GM23338 (cell line): ENCODE measurements around the gene BTBD18. TPM values are rescaled to one million over a fixed set of nuclear protein-coding genes. Genes with fewer than 3 reads are reported as not detected.

Source experiments
- ATAC-seq: fragments of 200-7000 bp; cut with Tn5 transposase; 3 replicates; pipeline ENCODE4 v1.9.1; 2020
- DNase-seq: peaks from one replicate; pipeline ENCODE4 v3.0.0-alpha.2; 2015; ENCODE audit warnings: low spot score
- H2AFZ ChIP-seq: fragments of 200-600 bp; sonication (generic); 2 replicates; pipeline ENCODE4 v1.8.0; 2016; ENCODE audit warnings: antibody characterized with exemption, mild to moderate bottlenecking, moderate library complexity
- H3F3A ChIP-seq: fragments of 200-600 bp; sonication (generic); replicated peaks from 2 replicates; pipeline ENCODE4 v1.8.0; 2017; ENCODE audit warnings: antibody characterized with exemption, mixed run types, low read depth
- H3K27ac ChIP-seq: fragments of 200-600 bp; sonication (generic); 2 replicates; pipeline ENCODE4 v1.6.1; 2016; ENCODE audit warnings: low read depth
- H3K27me3 ChIP-seq: fragments of 200-600 bp; sonication (generic); 2 replicates; pipeline ENCODE4 v1.8.0; 2016; ENCODE audit warnings: mild to moderate bottlenecking, mixed run types, moderate library complexity; ENCODE audit not compliant: insufficient read depth
- H3K36me3 ChIP-seq: fragments of 200-600 bp; sonication (generic); 2 replicates; pipeline ENCODE4 v1.8.0; 2016; ENCODE audit warnings: mild to moderate bottlenecking; ENCODE audit not compliant: insufficient read depth
- H3K4me1 ChIP-seq: fragments of 200-600 bp; sonication (generic); 2 replicates; pipeline ENCODE4 v1.8.0; 2016; ENCODE audit warnings: mild to moderate bottlenecking, moderate library complexity; ENCODE audit not compliant: insufficient read depth
- H3K4me2 ChIP-seq: fragments of 200-600 bp; sonication (generic); 2 replicates; pipeline ENCODE4 v1.7.1; 2017; ENCODE audit warnings: mixed run types
- H3K4me3 ChIP-seq: fragments of 200-600 bp; sonication (generic); 2 replicates; pipeline ENCODE4 v1.6.1; 2016; ENCODE audit warnings: mixed run types
- H3K79me2 ChIP-seq: fragments of 200-600 bp; sonication (generic); replicated peaks from 2 replicates; pipeline ENCODE4 v1.8.0; 2017; ENCODE audit warnings: mild to moderate bottlenecking; ENCODE audit not compliant: insufficient read depth
- H3K9me2 ChIP-seq: fragments of 200-600 bp; sonication (generic); 2 replicates; pipeline ENCODE4 v1.8.0; 2017; ENCODE audit not compliant: insufficient read depth
- H4K20me1 ChIP-seq: fragments of 200-600 bp; sonication (generic); replicated peaks from 2 replicates; pipeline ENCODE4 v1.8.0; 2017; ENCODE audit warnings: mild to moderate bottlenecking; ENCODE audit not compliant: insufficient read depth
- H3K27ac Mint-ChIP-seq: 2 replicates; pipeline ENCODE4 v1.8.0; 2020; ENCODE audit warnings: inconsistent platforms, mild to moderate bottlenecking, moderate library complexity, mixed read lengths
- H3K27me3 Mint-ChIP-seq: 3 replicates; pipeline ENCODE4 v1.8.0; 2022; ENCODE audit warnings: low read depth, mild to moderate bottlenecking, moderate library complexity, mixed read lengths, inconsistent platforms; ENCODE audit not compliant: insufficient read depth, poor library complexity
- H3K36me3 Mint-ChIP-seq: 3 replicates; pipeline ENCODE4 v1.8.0; 2021; ENCODE audit warnings: low read depth, mild to moderate bottlenecking, inconsistent platforms, moderate library complexity, mixed read lengths
- H3K4me1 Mint-ChIP-seq: 3 replicates; pipeline ENCODE4 v1.8.0; 2020; ENCODE audit warnings: mild to moderate bottlenecking, inconsistent platforms, mixed read lengths
- H3K4me3 Mint-ChIP-seq: 3 replicates; pipeline ENCODE4 v1.8.0; 2021; ENCODE audit warnings: moderate library complexity, mild to moderate bottlenecking, inconsistent platforms, mixed read lengths
- H3K9me3 Mint-ChIP-seq: 3 replicates; pipeline ENCODE4 v1.8.0; 2020; ENCODE audit warnings: moderate library complexity, mild to moderate bottlenecking, inconsistent platforms, mixed read lengths
- CREB1 ChIP-seq: fragments of 250-450 bp; sonication (Bioruptor Pico); IDR thresholded peaks from 2 replicates; pipeline ENCODE4 v1.5.0; 2020; ENCODE audit warnings: low read depth, mild to moderate bottlenecking, moderate library complexity
- ETS1 ChIP-seq: IDR thresholded peaks from 2 replicates; pipeline ENCODE4 v1.6.1; 2016; ENCODE audit warnings: antibody characterized with exemption
- EZH2 ChIP-seq: fragments of 200-600 bp; sonication (generic); IDR thresholded peaks from one replicate; pipeline ENCODE4 v1.8.0; 2017; ENCODE audit warnings: antibody characterized with exemption, mild to moderate bottlenecking, low read depth; ENCODE audit not compliant: unreplicated experiment
- EZH2phosphoT487 ChIP-seq: fragments of 200-600 bp; sonication (generic); IDR thresholded peaks from one replicate; pipeline ENCODE4 v1.8.1; 2018; ENCODE audit warnings: antibody characterized with exemption; ENCODE audit not compliant: unreplicated experiment
- JUNB ChIP-seq: IDR thresholded peaks from one replicate; pipeline ENCODE4 v1.6.1; 2016; ENCODE audit warnings: antibody characterized with exemption; ENCODE audit not compliant: unreplicated experiment
- NANOG ChIP-seq: IDR thresholded peaks from 2 replicates; pipeline ENCODE4 v1.6.1; 2016; ENCODE audit warnings: antibody characterized with exemption, borderline replicate concordance
- POLR2AphosphoS5 ChIP-seq: IDR thresholded peaks from 2 replicates; pipeline ENCODE4 v1.6.1; 2016; ENCODE audit warnings: antibody characterized with exemption, low read depth
- REST ChIP-seq: IDR thresholded peaks from one replicate; pipeline ENCODE4 v1.6.1; 2018; ENCODE audit warnings: antibody characterized with exemption; ENCODE audit not compliant: unreplicated experiment
- STAT1 ChIP-seq: IDR thresholded peaks from one replicate; pipeline ENCODE4 v1.6.1; 2016; ENCODE audit warnings: antibody characterized with exemption; ENCODE audit not compliant: unreplicated experiment
- ZNF114 ChIP-seq: fragments of 250-450 bp; sonication (Bioruptor Pico); IDR thresholded peaks from 2 replicates; pipeline ENCODE4 v1.5.0; 2020; ENCODE audit warnings: mild to moderate bottlenecking, moderate library complexity
- ZNF331 ChIP-seq: fragments of 250-450 bp; sonication (Bioruptor Pico); IDR thresholded peaks from 2 replicates; pipeline ENCODE4 v1.5.0; 2020; ENCODE audit warnings: low read depth, mild to moderate bottlenecking, moderate library complexity
- ZNF462 ChIP-seq: fragments of 250-450 bp; sonication (Bioruptor Pico); IDR thresholded peaks from 2 replicates; pipeline ENCODE4 v1.5.0; 2020; ENCODE audit warnings: mild to moderate bottlenecking, moderate library complexity
- polyA plus RNA-seq: library from polyadenylated mRNA; unstranded; fragments of >200 nt; fragmentation: Nextera tagmentation; extraction: Ambion mirVana; gene quantifications from 2 replicates; pipeline ENCODE4 v1.2.1, GENCODE V29; 2016
- total RNA-seq: library from RNA; depleted of rRNA; stranded (reverse); fragments of >200 nt; shearing (Covaris generic); gene quantifications from 2 replicates; pipeline ENCODE4 v1.2.3, GENCODE V29; 2014
- TF ChIP-seq, protein P1 (sequence below), 2 experiments: fragments of 200-600 bp in 1 of 2; sonication (generic) in 1 of 2; conservative IDR thresholded peaks; 2 replicates each; pipeline versions ENCODE4 v1.5.1 to v1.6.1; 2016 to 2017; ENCODE audit warnings: antibody characterized with exemption in 2 of 2, low read depth in 2 of 2, mild to moderate bottlenecking in 2 of 2, moderate library complexity in 1 of 2

The BTBD18 gene
- total and polyA plus RNA-seq, 2 experiments from 2014 or later: 0.29 TPM; not detected in 1

GRCh38 chr11:57758174-57758573, 6.6 kb upstream of the BTBD18 start:
- H3K4me1 ChIP-seq: no peaks in the 10 kb centered on the region
- peaks cover 6% of the 10 kb centered on the region for H3K27me3 Mint-ChIP-seq
- TF ChIP-seq ETS1: no peak
- TF ChIP-seq JUNB: no peak
- TF ChIP-seq, protein P1, sequence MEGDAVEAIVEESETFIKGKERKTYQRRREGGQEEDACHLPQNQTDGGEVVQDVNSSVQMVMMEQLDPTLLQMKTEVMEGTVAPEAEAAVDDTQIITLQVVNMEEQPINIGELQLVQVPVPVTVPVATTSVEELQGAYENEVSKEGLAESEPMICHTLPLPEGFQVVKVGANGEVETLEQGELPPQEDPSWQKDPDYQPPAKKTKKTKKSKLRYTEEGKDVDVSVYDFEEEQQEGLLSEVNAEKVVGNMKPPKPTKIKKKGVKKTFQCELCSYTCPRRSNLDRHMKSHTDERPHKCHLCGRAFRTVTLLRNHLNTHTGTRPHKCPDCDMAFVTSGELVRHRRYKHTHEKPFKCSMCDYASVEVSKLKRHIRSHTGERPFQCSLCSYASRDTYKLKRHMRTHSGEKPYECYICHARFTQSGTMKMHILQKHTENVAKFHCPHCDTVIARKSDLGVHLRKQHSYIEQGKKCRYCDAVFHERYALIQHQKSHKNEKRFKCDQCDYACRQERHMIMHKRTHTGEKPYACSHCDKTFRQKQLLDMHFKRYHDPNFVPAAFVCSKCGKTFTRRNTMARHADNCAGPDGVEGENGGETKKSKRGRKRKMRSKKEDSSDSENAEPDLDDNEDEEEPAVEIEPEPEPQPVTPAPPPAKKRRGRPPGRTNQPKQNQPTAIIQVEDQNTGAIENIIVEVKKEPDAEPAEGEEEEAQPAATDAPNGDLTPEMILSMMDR (conservative IDR thresholded peaks at IDR 0.05; ENCODE audit: low read depth in 2 of 2): no peak
- no peak for TF ChIP-seq ZNF462 (CRISPR knock-in tag)
- no peak for TF ChIP-seq NANOG
- no peak for TF ChIP-seq EZH2phosphoT487
- TF ChIP-seq EZH2: no peak
- TF ChIP-seq ZNF331 (CRISPR knock-in tag): no peak
- TF ChIP-seq POLR2AphosphoS5: no peak
- no peak for TF ChIP-seq ZNF114 (CRISPR knock-in tag)
- no peak for TF ChIP-seq STAT1
- TF ChIP-seq CREB1: no peak
- no peak for TF ChIP-seq REST

More at GRCh38 chr11:57758174-57758573, 6.6 kb upstream of the BTBD18 start:
- Histone ChIP-seq H4K20me1 (no peaks in the 10 kb centered on the region), H3K27me3 (no peaks in the 10 kb centered on the region), H2AFZ (no peak overlapping the region), H3F3A (0 out of 2 replicates have a peak, but pooled peaks cover 1% of the 10 kb centered on the region), H3K4me3 (no peak overlapping the region), H3K79me2 (peaks cover 14% of the 10 kb centered on the region), H3K36me3 (no peaks in the 10 kb centered on the region), H3K27ac (no peak overlapping the region), H3K4me2 (no peak overlapping the region), H3K9me2 (no peaks in the 10 kb centered on the region)
- Mint-ChIP-seq H3K9me3 (no peaks in the 10 kb centered on the region), H3K36me3 (peaks cover 2% of the 10 kb centered on the region; the same call in 1 of the 3 replicates), H3K4me3 (no peak overlapping the region), H3K4me1 (peaks cover 3% of the 10 kb centered on the region; the same call in 2 of the 3 replicates), H3K27ac (no peak overlapping the region)
- no peak for ATAC-seq
- DNase-seq: no peak
